GM10266 (cell line): Measurements from ENCODE around the gene BMP2.

Experiments used
- DNase-seq: peaks from one replicate; pipeline ENCODE4 v3.0.0; 2012; ENCODE audit errors: extremely low spot score
- CTCF ChIP-seq: IDR thresholded peaks from 2 replicates; pipeline ENCODE4 v1.5.1; 2012; ENCODE audit warnings: mild to moderate bottlenecking, low read depth; ENCODE audit not compliant: control insufficient read depth, insufficient read depth; ENCODE audit errors: missing control alignments

Gene BMP2

GRCh38 chr20:6733965-6734364 lies 33.5 kb upstream of the BMP2 start:
- TF ChIP-seq CTCF: no peak

GRCh38 chr20:6735942-6736845 lies 31.3 kb upstream of the BMP2 start:
- DNase-seq: no peak
- no peak for TF ChIP-seq CTCF

More at GRCh38 chr20:6733965-6734364, 33.5 kb upstream of the BMP2 start:
- DNase-seq: no peak

- no peak for TF ChIP-seq CTCF
- DNase-seq: no peak
Measured at GRCh38 chr20:6739406-6739805, 28.1 kb upstream of the BMP2 start.

GRCh38 chr20:6740096-6740495 lies 27.4 kb upstream of the BMP2 start:
- no peak for DNase-seq
- TF ChIP-seq CTCF: no peak

- DNase-seq: no peak
- TF ChIP-seq CTCF: no peak
Measured at GRCh38 chr20:6744180-6744579, 23.3 kb upstream of the BMP2 start.

- TF ChIP-seq CTCF: no peak
- DNase-seq: no peak
Measured at GRCh38 chr20:6744805-6745204, 22.7 kb upstream of the BMP2 start.

GRCh38 chr20:6746901-6747609 lies 20.4 kb upstream of the BMP2 start:
- no peak for TF ChIP-seq CTCF
- no peak for DNase-seq
